ENCODE data around the gene KANSL1.

The KANSL1 gene

GRCh38 chr17:45997624-45998023 lies 195.6 kb downstream of the KANSL1 start:
- Histone ChIP-seq H3K9me3 (replicated peaks in 1 of 11) (no peaks in the 10 kb centered on the region), H4K20me1 (no peaks in the 10 kb centered on the region; a peak in 2 of 22 replicates), H3K9ac (no peak overlapping the region), H3K36me3 (no peaks in the 10 kb centered on the region), H3K4me1 (no peaks in the 10 kb centered on the region), H3K27ac (no peak overlapping the region), H3K4me3 (no peak overlapping the region), H3K27me3 (no peaks in the 10 kb centered on the region; a peak in 1 of 22 replicates), H3K4me2 (no peak overlapping the region)
- TF ChIP-seq Cebpa-rat (IDR thresholded peaks at IDR 0.05), result no peak

DNA sequence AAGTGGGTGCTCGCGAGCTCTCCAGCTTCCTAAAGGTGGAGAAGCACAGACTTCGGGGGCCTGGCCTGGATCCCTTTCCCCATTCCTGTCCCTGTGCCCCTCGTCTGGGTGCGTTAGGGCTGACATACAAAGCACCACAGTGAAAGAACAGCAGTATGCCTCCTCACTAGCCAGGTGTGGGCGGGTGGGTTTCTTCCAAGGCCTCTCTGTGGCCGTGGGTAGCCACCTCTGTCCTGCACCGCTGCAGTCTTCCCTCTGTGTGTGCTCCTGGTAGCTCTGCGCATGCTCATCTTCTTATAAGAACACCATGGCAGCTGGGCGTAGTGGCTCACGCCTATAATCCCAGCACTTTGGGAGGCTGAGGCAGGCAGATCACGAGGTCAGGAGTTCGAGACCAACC lies 196.1 kb downstream of the KANSL1 start:
- TF ChIP-seq Cebpa-rat (IDR thresholded peaks at IDR 0.05), result no peak

GRCh38 chr17:45996282-45996937 lies 196.8 kb downstream of the KANSL1 start:
- Histone ChIP-seq H3K4me1 (no peaks in the 10 kb centered on the region), H3K4me2 (no peak overlapping the region), H3K9me3 (replicated peaks in 1 of 11) (no peaks in the 10 kb centered on the region), H3K27me3 (no peaks in the 10 kb centered on the region; a peak in 1 of 22 replicates), H3K9ac (no peak overlapping the region), H3K4me3 (no peak overlapping the region), H3K36me3 (no peaks in the 10 kb centered on the region), H4K20me1 (no peaks in the 10 kb centered on the region; a peak in 2 of 22 replicates), H3K27ac (no peak overlapping the region)
- TF ChIP-seq Cebpa-rat (IDR thresholded peaks at IDR 0.05), result no peak

More for the DNA sequence above, 196.1 kb downstream of the KANSL1 start:
- H3K4me1 ChIP-seq, result no peaks in the 10 kb centered on the region
- no peak overlapping the region for H3K9ac ChIP-seq
- no peak overlapping the region for H3K27ac ChIP-seq
- H3K4me2 ChIP-seq, result no peak overlapping the region
- no peaks in the 10 kb centered on the region for H3K9me3 ChIP-seq (replicated peaks in 1 of 11)
- H3K36me3 ChIP-seq, result no peaks in the 10 kb centered on the region
- no peaks in the 10 kb centered on the region; a peak in 2 of 22 replicates for H4K20me1 ChIP-seq
- no peaks in the 10 kb centered on the region; a peak in 1 of 22 replicates for H3K27me3 ChIP-seq
- H3K4me3 ChIP-seq, result no peak overlapping the region

DNA sequence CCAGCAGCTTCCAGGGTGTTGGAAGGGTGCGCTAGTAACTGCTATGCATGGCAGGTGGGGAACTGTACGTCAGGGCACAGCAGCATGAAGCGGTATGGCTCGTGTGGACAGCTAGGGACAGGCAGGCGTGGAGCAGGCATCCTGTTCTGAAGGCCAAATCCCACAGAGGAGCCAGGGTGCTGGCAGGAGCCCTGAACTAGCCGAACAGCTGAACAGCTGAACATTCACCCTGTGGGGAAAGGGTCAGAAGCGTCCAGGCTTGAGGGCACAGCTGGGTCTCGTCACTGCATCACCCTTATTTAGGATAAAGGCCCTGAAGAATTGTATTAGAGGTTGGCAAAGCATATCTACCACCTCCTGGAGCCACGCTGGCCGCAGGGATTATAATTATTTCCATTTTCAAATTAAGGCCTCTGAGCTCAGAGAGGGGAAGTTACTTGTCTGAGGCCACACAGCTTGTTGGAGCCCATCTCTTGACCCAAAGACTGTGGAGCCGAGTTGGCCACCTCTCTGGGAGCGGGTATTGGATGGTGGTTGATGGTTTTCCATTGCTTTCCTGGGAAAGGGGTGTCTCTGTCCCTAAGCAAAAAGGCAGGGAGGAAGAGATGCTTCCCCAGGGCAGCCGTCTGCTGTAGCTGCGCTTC lies 197.5 kb downstream of the KANSL1 start:
- Histone ChIP-seq H3K27ac (no peak overlapping the region), H3K4me2 (no peak overlapping the region), H3K9ac (no peak overlapping the region), H3K9me3 (replicated peaks in 1 of 11) (no peaks in the 10 kb centered on the region), H3K4me1 (peaks cover 0 to 6% (median 0%) of the 10 kb centered on the region in 10 experiments; a peak in 1 of 20 replicates), H3K27me3 (no peaks in the 10 kb centered on the region; a peak in 1 of 22 replicates), H4K20me1 (no peaks in the 10 kb centered on the region; a peak in 2 of 22 replicates), H3K4me3 (no peak overlapping the region), H3K36me3 (no peaks in the 10 kb centered on the region)
- TF ChIP-seq Cebpa-rat (IDR thresholded peaks at IDR 0.05), result no peak

GRCh38 chr17:45994987-45995386 lies 198.2 kb downstream of the KANSL1 start:
- H3K9ac ChIP-seq, result no peak overlapping the region
- H3K4me1 ChIP-seq, result peaks cover 0 to 8% (median 0%) of the 10 kb centered on the region in 10 experiments; a peak in 1 of 20 replicates
- H3K4me2 ChIP-seq, result no peak overlapping the region
- H3K36me3 ChIP-seq, result no peaks in the 10 kb centered on the region
- H3K27me3 ChIP-seq, result no peaks in the 10 kb centered on the region; a peak in 1 of 22 replicates
- H4K20me1 ChIP-seq, result no peaks in the 10 kb centered on the region; a peak in 2 of 22 replicates
- TF ChIP-seq Cebpa-rat (IDR thresholded peaks at IDR 0.05), result no peak
- H3K4me3 ChIP-seq, result no peak overlapping the region
- H3K9me3 ChIP-seq (replicated peaks in 1 of 11), result 0 out of 22 replicates have a peak, but pooled peaks cover 0 to under 1% (median 0%) of the 10 kb centered on the region in 11 experiments
- H3K27ac ChIP-seq, result no peak overlapping the region

GRCh38 chr17:45993962-45994627 lies 199.1 kb downstream of the KANSL1 start:
- no peak for TF ChIP-seq Cebpa-rat (IDR thresholded peaks at IDR 0.05)
- no peak overlapping the region for H3K9ac ChIP-seq
- H3K27me3 ChIP-seq, result no peaks in the 10 kb centered on the region; a peak in 1 of 22 replicates
- peaks cover 0 to 8% (median 0%) of the 10 kb centered on the region in 10 experiments; a peak in 1 of 20 replicates for H3K4me1 ChIP-seq
- no peak overlapping the region for H3K4me2 ChIP-seq
- 0 out of 22 replicates have a peak, but pooled peaks cover 0 to 7% (median 0%) of the 10 kb centered on the region in 11 experiments for H3K9me3 ChIP-seq (replicated peaks in 1 of 11)
- H4K20me1 ChIP-seq, result no peaks in the 10 kb centered on the region; a peak in 2 of 22 replicates
- H3K4me3 ChIP-seq, result no peak overlapping the region
- no peak overlapping the region for H3K27ac ChIP-seq
- H3K36me3 ChIP-seq, result no peaks in the 10 kb centered on the region

GRCh38 chr17:45992904-45993303 lies 200.3 kb downstream of the KANSL1 start:
- Histone ChIP-seq H3K9me3 (replicated peaks in 1 of 11) (0 out of 22 replicates have a peak, but pooled peaks cover 0 to 7% (median 0%) of the 10 kb centered on the region in 11 experiments), H3K27me3 (no peaks in the 10 kb centered on the region; a peak in 1 of 22 replicates), H3K4me3 (no peak overlapping the region), H3K36me3 (no peaks in the 10 kb centered on the region), H4K20me1 (no peaks in the 10 kb centered on the region), H3K4me1 (peaks cover 0 to 10% (median under 1%) of the 10 kb centered on the region in 10 experiments; a peak in 7 of 20 replicates), H3K27ac (no peak overlapping the region), H3K9ac (no peak overlapping the region), H3K4me2 (no peak overlapping the region)
- no peak for TF ChIP-seq Cebpa-rat (IDR thresholded peaks at IDR 0.05)

- Histone ChIP-seq H3K4me1 (peaks cover 0 to 16% (median 2%) of the 10 kb centered on the region in 10 experiments; a peak in 7 of 20 replicates), H3K9ac (no peak overlapping the region), H3K4me3 (no peak overlapping the region), H3K27me3 (no peaks in the 10 kb centered on the region; a peak in 1 of 22 replicates), H3K9me3 (replicated peaks in 1 of 11) (0 out of 22 replicates have a peak, but pooled peaks cover 0 to 7% (median 0%) of the 10 kb centered on the region in 11 experiments), H4K20me1 (no peaks in the 10 kb centered on the region), H3K4me2 (no peak overlapping the region), H3K27ac (no peak overlapping the region), H3K36me3 (no peaks in the 10 kb centered on the region)
- TF ChIP-seq Cebpa-rat (IDR thresholded peaks at IDR 0.05), result no peak
Observed at GRCh38 chr17:45992175-45992574, 201.1 kb downstream of the KANSL1 start.

DNA sequence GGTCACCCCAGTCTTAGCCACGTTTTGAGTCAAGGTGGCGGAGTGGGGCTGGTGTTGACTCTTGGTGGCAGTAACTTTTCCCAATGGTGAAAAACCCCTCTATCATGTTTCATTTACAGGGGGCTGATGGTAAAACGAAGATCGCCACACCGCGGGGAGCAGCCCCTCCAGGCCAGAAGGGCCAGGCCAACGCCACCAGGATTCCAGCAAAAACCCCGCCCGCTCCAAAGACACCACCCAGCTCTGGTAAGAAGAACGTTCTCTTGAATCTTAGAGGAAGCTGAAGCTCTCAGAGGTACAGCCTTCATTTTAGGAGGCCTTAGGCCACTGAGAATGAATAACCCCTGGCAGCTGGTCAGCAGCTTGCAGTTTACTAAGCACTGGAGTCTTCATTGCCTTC lies 201.9 kb downstream of the KANSL1 start:
- H3K9me3 ChIP-seq (replicated peaks in 1 of 11), result 0 out of 22 replicates have a peak, but pooled peaks cover 0 to 7% (median 0%) of the 10 kb centered on the region in 11 experiments
- no peaks in the 10 kb centered on the region for H4K20me1 ChIP-seq
- H3K36me3 ChIP-seq, result no peaks in the 10 kb centered on the region
- H3K27ac ChIP-seq, result no peak overlapping the region
- no peak overlapping the region for H3K4me2 ChIP-seq
- H3K9ac ChIP-seq, result no peak overlapping the region
- no peaks in the 10 kb centered on the region; a peak in 1 of 22 replicates for H3K27me3 ChIP-seq
- TF ChIP-seq Cebpa-rat (IDR thresholded peaks at IDR 0.05), result no peak
- H3K4me1 ChIP-seq, result peaks cover 0 to 16% (median 2%) of the 10 kb centered on the region in 10 experiments; a peak in 7 of 20 replicates
- no peak overlapping the region for H3K4me3 ChIP-seq
